Right renal cortex interstitium (tissue), 3 donors: ENCODE measurements around the gene YBX1. TPM values are rescaled to one million over a fixed set of nuclear protein-coding genes. Genes with fewer than 3 reads are reported as not detected.

Experiments
- DNase-seq, 3 donors: peaks; one replicate each; pipeline ENCODE4 v3.0.0-alpha.2; 2013; ENCODE audit warnings: low read depth in 3 of 3, low spot score in 2 of 3
- polyA plus RNA-seq, 3 donors: library from polyadenylated mRNA; unstranded; fragments of 120-200 nt; gene quantifications; one replicate each; pipeline ENCODE4 v1.2.1, GENCODE V29; 2013; ENCODE audit not compliant: insufficient read length in 3 of 3

YBX1 gene
- polyA plus RNA-seq, 3 donors, result 611 to 684 (median 661) TPM

DNA sequence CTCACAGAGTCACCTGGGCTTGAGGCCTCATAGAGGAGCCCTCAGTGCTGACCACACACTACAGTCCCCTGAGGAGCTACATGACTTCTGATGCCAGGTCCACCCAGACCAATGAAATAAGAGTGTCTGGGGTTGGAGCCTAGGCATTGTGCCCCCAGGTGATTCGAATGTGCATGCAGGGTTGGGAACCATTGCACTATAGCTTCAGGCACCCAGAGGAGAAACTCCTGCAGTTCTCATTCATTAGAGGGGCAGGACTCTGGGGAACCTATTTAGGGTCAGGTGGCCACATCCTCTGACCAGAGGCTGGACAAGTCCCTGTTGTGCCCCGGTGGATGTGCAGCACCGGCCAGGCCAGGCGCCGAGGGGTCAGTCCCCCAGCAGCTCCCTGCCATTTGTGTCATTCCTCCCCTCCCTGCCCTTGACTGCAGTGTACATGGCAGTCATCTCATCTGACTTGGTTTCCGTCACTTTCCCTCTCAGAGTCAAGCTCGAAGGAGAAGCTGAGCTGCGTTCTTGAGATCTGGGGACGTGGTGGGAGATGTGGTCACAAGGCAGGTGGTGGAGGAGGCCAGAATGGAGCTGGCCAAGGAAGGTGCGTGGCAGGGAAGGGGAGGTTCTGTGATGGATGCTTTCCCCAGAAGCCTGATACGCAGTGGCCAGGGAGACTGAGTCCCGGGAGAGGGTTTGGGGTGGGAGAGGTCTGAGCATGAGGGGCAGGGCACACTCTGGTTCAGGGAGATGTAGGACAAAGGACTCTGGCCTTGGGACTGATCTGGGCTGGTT, 51.4 kb downstream of the YBX1 start:
- DNase-seq, result no peak

DNA sequence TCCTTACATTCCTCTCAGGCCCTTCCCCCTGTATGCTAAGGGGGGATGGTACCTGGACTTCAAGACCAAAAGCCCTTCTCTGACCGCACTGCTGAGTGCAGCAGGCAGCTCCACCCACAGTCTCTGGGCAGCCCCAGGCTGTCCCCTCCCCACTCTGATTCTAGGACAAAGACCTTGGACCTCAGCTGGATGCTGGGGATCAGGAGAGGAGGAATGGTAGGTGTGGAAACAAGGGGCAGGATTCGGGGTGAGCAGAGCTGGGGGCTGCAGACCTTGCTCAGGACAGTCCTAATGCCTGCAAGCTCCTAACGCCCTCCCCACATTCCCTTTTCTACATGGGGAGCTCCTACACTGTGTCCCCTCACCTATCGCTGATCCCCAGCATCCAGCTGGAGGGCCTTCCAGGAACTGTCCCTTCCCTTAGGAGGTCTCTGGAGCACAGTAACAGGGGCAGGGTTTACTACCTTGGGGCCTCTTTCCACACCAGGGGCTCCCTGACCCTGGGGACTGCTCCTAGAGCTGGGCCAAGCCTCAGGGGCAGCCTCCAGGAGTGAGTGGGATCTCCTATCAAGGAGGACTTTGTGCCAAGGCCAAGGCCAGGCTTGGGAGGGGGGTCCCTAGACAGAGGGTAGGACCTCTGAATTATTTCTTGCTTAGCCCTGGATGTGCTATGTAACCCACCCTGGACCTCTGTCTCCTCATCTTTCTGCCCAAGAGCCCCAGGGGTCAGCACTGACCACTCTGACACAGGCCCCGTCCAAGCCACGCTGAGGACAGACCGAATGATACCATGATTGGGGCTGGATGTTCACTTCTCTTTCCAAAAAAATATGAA, 52.2 kb downstream of the YBX1 start:
- no peak for DNase-seq

DNA sequence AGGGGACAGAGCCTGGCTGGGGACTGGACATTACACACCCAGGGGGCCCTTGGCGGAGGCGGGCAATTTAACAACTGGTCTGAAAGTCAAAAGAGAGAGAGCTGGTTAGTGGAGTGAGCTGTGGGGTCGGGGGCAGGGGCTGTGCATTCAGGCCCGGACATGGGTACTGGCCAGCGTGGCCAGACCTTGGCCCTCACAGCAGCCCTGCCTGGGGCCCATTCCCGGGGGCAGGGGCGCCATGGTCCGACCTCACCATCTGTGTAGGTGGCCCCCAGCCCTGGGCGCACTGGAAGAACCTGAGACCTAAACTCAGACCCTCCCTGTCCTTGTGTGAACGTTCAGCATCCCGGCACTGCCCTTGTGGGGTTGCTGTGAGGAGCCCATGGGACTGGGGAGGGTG, 52.8 kb downstream of the YBX1 start:
- no peak for DNase-seq

DNA sequence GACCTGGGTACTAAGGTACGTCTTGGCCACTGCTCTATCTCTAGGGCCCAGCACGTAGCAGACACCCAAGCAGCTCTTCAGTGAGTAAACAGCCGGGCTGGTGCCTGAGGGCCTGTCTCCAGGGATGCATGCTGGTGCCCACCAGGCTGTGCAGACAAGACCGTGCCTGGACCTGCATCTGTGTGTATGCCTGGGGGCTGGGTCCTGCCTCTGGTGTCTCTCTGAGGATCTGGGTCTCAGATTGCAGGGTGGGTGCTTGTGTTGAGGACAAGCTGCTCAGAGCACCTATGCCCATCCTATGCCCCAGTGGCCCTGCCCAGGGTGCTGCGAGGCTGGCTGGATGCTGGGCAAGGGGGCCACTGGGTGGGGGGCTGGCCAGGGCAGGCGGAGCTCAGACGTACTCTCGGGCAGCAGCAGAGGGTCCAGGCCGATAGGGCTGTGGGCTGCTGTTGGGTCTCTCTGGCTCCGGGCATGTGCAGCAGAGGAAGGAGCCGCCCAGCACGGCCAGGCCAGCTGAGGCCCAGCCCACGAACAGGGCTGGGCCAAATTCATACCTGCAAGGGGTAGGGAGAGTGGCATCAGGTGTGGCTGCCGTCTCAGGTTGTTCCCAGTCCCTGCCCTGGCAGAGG, 53.4 kb downstream of the YBX1 start:
- no peak for DNase-seq

DNA sequence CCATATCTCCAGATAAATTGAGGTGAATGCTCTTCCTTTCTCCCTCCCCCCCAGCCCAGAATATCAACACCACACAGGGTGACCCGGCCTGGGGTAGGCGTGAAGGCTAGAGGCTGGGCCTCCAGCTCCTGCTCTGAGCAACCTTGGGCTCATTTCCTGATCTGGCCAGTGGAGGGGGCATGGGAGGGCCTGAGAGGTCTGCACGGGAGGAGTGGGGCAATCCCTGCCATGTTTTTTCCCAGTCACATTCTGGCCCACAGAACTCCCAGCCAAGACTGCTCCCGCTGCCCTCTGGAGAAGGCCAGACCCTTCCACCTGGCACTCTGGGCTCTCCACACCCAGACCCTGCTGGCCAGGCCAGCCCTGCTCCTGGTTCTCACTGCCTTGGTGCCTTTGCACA, 53.9 kb downstream of the YBX1 start:
- no peak for DNase-seq

DNA sequence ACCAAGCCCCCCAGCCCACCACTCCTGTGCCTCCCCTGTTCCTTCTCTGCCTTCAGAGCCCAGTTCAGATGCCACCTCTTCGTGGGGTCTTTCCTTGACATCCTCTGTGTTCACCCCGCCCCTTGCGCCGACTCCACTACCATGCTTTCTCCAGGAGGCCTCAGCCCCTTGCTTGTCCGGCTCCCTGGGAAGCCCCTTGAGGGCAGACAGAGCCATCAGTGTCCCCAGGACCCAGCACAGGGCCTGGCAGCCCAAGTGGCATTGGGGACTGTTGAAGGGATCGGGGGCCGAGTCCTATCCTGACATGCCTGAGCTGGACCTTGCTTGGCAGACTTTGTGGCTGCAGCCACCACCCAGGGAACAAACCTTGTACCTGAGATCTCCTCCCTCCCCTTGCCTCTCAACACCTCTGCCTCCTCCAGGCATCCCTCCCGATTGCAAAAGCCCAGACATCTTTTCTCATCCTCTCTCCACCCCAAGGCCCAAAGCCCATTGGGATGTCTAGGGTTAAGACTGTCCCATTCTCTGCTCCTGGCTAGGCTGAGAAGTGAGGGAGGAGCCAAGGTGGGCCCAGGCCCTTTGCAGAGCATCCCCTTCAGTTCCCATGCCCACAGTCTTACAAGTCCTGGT, 54.5 kb downstream of the YBX1 start:
- DNase-seq, result no peak

DNA sequence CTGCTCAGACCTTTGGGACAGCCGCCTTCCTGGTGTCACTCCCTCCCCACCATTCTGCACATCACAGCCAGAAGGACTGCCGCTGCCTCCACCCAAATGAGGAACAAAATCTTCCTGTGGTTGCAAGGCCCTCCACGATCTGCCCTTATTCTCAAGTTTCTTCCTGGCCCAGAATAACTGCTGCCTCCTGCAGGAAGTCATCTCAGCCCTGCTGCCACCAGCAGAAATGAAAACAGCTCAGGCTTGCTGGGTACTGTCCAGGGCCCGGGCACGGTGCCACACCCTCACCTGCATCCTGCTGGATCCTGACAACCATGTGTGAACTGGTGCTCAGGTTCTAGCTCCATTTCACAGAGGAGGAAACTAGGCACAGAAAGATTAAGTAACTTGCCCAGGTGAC, 55.0 kb downstream of the YBX1 start:
- DNase-seq, result no peak

DNA sequence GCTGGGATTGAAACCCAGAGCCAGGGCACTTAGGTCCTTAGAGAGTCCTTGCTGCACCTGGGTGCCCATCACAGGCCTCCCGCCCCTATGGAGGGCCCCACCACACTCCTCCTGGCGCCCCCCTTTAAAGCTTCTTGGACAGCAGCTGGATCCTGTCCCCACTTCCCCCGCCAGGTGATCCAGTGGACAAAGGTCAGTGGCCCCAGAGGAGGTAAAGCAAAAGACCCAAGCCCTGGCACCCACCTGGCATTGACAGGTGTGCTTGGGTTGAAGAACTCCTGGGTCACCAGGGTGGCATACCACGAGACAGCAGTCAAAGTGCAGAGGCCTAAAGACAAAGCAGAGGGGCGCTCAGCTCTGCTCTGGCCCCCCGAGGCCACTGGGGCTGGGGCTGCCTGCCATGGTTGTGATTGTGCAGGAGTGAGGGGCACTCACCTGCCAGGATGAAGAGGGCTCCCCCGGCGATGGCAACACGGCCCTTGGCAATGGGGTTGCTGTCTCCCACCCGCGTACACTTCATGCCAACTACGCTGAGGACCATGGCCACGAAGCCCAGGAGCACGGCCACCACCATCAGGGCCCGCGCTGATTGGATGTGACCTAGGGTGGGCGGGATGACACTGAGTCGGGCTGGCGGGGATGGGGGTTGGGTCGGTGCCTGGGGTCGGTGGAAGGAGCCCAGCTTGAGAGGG, 55.9 kb downstream of the YBX1 start:
- DNase-seq, result no peak

DNA sequence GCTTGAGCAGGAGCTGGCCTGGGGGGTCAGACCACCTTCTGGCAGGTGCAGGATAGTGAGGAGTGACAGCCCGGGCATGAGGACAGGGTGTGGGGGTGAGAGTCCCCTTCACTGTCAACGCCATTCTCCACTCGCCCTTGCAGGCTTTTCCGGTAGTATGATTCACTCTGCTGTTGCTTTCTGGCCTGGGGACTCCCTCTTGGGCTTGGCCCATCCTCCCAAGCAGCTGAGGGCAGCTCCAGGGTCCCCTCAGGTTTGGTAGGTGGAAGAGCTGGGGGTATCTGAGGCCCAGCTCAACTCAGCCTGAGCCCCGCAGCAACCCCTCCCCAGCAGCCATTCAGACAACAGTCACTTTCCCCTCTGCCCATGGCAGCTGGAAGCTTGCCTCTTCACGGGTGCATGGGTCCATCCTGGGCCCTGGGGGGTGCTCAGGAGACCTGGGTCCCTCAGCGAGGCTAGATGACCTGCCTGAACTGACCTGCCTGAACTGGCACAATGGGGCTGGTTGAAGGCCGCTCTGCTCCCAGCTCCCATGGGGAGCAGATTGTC, 56.5 kb downstream of the YBX1 start:
- DNase-seq, result no peak

DNA sequence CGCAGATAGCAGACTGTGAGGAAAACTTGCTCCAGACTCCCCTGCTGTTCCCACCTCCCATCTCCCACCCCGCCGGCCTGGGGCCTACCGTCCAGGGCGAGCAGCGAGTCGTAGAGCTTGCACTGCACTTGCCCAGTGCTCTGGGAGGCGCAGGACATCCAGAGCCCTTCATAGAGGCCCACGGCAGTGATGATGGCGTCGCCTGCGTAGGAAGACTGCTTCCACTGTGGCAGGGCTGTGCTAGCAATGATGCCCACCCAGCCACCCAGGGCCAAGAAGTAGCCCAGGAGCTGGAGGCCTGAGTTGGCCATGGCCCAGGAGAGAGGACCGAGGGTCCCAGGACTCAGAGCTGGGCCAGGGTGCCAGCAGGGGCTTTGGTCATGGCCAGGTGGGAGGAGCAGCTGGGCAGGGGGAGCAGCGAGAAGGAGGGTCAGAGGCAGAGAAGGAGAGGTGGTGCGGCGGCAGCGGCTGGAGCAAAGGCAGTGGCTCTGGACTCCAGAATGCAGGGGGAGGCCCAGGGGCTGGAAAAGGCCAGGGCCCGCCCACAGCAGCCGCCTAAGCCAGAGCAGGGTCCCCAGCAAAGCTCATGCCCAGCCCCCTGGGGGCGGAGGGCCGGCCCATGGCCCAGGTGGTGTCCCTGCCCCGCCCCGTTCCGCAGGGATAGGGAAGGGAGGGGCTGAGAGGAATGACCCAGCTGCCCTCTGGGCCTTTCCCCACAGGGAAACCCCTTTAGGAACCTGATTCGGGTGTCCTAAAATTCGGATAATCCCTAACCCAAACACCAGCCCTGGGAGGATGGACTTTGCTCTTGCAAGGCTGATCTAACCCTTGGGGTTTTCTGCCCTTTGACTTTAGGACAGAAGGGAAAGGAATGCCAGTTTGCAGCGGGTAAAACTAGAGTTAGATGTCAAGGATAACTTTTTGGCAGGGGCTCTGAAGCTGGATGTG, 57.8 kb downstream of the YBX1 start, which contains the start of gene CLDN19:
TSS of gene CLDN19 (minus strand) at position 484 of the 948 bp plus-strand sequence. CDS start at position 311, 173 bp downstream.
- no peak for DNase-seq

DNA sequence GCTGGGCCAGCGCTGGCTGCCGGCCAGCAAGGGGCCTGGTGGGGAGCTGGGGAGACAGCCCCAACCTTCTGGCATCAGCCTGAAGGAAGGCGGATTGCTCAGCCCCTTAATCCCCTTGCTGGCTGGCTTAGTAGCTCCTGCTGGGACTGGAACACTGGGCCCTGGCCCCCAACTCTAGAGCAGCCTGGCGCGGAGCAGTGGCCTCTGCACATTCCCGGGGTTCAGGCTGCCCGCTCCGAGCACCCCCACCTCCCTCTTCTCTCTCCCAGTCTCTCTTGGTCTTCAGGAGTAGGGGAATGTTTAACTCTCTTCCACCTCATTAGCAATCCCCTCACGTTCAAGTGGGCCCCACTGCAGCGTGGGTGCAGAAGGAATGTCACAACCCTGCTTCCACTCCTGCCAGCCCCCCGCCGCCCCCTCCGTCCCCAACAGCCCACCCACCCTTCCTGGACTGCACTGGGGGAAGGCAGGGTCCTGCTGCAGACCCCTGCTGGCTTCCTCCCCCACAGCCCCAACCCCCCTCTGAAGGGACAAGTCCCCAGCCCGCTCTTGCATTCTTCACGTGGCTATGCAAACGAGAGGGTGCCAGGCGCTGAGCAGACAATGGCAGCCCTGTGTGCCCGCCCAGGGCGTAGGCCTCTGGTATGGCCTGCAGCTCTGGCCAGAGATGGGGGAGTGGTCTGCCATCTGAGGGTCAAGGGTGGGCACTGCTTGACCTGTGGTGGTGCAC, 58.8 kb downstream of the YBX1 start:
- no peak for DNase-seq

DNA sequence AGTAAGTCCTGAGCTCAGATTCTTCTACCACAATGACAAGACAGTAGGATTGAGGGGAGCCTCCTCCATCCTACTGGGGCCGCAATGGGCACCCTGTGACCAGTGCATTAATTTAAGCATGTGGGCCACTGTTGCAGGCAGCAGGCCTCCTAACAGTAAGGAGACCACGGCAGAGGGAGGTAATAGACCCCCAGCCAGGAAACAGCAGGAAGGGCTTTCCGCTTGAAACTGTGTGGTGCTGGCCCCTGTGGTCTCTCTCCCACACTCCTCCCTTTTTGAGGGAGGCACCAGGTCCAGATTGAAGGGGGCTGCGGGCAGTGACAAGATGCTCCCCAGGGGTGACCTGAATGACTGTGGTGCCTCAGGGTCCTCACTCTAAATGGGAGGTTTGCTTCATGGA, 59.5 kb downstream of the YBX1 start:
- no peak for DNase-seq

DNA sequence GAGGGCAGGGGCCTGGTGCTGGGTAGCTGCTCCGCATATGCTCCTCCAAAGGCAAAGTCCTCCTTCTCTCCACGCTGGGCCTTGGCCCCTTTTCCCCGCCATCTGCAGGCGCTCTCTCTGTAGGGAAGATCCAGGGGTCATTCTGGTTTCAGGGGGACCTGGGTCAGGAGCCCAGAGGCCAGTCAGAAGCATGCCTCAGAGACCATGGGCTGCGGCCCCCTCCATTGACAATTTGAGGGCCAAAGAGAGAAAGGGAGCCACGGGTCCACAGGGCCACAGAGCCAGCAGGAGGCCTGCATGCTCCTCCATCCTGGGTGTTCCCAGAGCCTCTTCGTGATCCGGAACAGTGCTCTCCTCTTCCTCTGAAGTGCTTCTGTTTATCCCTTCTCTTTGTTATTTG, 59.9 kb downstream of the YBX1 start:
- DNase-seq, result no peak

DNA sequence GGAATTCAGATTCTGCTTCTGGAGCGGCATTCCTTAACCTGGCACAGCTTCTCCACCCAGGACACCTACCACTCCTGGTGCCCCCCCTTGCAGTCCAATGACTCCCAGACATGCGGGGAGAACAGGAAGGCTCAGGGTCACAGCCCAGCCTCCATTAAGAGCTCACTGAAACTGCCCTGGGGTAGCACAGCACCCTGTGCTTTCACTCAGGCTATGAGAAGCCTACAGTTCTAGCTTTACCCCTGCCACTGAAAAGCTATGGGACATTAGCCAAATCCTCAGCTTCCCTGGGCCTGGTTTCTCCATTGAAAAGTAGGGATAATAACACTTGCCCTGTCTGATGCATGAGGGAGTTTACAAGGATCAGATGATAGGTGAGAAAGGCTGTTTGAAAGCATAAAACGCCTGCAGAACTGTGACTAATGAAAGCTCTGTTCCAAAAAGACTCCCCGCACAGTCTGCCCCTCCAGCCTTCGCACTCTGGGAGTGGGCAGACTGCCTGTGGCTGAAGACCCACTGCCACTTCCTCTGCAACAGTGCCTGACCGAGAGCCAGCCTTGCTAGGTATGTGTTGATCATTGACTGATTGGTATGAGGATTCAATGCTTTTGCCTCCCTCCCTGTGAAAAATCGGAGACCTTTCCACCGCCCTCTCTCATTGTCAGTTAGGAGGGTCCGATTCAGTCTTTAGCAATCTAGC, 60.5 kb downstream of the YBX1 start:
- no peak for DNase-seq

DNA sequence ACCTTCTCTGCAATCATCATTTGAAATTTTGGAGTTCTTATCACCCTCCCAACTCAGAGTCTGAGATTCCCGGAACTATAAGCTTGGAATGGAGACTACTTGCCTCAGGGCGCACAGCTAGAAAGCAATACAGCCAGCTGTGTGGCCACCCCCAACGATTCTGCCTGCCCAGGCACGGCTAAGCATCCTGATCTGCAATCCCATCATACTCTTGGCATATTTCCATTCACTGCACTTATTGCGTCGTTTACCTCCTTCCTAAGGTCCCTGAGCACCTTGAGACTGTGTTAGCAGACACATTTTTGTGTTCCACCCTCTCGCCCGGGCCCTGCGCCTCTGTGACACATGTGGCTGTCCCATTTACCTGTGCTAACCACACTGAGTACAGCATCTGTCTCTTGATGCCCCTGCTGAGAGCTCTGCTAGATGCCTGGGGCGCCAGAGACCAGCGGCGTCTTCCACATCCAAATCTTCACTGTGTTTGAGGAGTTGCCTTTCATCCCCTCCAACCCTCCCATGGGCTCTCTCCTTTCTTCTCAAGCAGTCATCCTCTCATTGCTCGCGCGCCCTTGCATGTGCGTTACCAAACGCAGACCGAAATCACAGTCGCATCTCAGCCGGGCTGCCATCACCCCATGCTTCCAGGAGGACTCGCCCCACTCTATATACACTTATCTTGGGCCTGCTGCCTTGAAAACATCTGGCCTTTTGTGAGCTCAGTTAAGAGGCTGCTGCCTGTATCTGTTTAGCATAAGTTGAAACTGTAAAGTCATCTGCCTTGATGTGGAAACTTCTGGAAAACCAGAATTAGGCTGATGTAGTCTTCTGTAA, 61.3 kb downstream of the YBX1 start:
- no peak for DNase-seq

DNA sequence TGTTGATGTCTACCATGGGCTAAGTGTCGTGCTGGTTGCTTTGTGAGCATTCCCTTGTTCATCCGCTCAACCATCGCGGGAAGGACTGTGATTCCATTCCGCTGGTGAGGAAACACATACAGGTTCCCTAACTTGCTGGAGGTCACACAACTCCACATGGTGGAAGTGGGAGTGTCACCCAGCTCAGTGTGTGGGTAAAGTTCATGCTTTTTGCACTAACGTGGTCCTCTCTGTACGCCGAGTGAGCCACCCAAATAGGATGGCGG, 61.9 kb downstream of the YBX1 start:
- DNase-seq, result no peak

DNA sequence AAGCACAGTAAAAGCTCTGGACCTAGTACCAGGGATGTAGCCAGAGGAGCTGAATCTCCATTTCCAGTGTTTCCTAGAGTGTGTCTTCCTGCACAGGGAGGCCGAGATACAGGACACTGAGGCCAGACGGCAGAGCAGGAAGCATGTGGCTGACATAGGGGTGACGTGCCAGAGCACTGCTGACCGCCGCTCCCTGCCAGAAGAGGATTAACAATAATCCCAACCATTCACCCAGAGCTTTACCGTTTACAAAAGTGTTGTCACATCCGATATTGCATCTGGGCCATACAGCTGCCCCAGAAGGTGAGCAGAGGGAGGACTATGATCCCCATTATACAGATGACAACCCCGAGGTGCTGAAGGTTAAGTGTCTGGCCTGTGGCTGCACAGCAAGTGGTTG, 63.6 kb downstream of the YBX1 start:
- DNase-seq, result no peak
